MM.1S (cell line): Measurements from ENCODE around the gene UBE2Q1.

Experiments used
- CTCF ChIP-seq: fragments of 300-600 bp; sonication (generic); IDR thresholded peaks from 2 replicates; pipeline ENCODE4 v1.5.1; 2016; ENCODE audit warnings: antibody characterized with exemption, low read length, mixed read lengths
- EZH2 ChIP-seq: fragments of 300-600 bp; sonication (generic); optimal IDR thresholded peaks from 2 replicates; pipeline ENCODE3; 2017; ENCODE audit warnings: low read depth, mild to moderate bottlenecking, antibody characterized with exemption, low read length, mixed read lengths

GRCh38 chr1:154590756-154591155 lies 32.3 kb upstream of the UBE2Q1 start:
- TF ChIP-seq CTCF, result no peak
- TF ChIP-seq EZH2, result no peak
